ENCODE results near the gene PCCB. TPM values are rescaled to one million over a fixed set of nuclear protein-coding genes. Genes with fewer than 3 reads are reported as not detected.

PCCB gene
- total RNA-seq, 2 donors from 2014 or later, result 14.5 to 26.4 TPM

DNA sequence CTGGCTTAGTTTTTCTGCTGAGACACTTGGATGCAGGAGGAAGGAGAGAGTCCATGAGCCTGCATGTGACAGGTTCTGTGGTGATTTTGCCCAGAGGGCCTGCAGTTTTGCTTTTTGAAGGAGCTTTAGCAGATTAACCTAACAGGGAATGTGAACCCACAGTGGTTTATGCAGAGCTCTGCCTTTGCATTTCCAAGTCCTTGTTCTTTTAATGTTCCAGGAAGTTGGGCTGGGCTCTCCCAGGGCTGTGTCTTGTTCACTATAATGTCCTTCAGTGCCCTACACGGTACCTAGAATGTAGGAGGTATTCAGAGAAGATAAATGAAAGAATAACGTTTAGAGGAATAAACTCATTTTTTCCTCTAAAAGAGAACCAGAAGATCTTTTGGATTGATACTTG is 50.3 kb downstream of the PCCB start:
- Histone ChIP-seq H3K9me3 (no peaks in the 10 kb centered on the region), H3K27ac (no peak overlapping the region), H3K27me3 (no peaks in the 10 kb centered on the region), H3K4me3 (no peak overlapping the region), H3K36me3 (replicated peaks in 1 of 2; ENCODE audit: insufficient read depth in 1 of 2, low read depth in 2 of 2) (peaks cover 0 to 18% of the 10 kb centered on the region in 2 donors), H3K4me1 (no peaks in the 10 kb centered on the region)
- TF ChIP-seq, protein P1, sequence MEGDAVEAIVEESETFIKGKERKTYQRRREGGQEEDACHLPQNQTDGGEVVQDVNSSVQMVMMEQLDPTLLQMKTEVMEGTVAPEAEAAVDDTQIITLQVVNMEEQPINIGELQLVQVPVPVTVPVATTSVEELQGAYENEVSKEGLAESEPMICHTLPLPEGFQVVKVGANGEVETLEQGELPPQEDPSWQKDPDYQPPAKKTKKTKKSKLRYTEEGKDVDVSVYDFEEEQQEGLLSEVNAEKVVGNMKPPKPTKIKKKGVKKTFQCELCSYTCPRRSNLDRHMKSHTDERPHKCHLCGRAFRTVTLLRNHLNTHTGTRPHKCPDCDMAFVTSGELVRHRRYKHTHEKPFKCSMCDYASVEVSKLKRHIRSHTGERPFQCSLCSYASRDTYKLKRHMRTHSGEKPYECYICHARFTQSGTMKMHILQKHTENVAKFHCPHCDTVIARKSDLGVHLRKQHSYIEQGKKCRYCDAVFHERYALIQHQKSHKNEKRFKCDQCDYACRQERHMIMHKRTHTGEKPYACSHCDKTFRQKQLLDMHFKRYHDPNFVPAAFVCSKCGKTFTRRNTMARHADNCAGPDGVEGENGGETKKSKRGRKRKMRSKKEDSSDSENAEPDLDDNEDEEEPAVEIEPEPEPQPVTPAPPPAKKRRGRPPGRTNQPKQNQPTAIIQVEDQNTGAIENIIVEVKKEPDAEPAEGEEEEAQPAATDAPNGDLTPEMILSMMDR (IDR thresholded peaks at IDR 0.05), result no peak
- no peak for TF ChIP-seq POLR2A (IDR thresholded peaks at IDR 0.05)
- ATAC-seq, result no peak
- WGBS, 2 donors, result 79 to 84% methylated on average over 2 of the region's 2 CpGs
- intact Hi-C loops (cut with DNase I), result no loop called here
- DNase-seq, result no peak

DNA sequence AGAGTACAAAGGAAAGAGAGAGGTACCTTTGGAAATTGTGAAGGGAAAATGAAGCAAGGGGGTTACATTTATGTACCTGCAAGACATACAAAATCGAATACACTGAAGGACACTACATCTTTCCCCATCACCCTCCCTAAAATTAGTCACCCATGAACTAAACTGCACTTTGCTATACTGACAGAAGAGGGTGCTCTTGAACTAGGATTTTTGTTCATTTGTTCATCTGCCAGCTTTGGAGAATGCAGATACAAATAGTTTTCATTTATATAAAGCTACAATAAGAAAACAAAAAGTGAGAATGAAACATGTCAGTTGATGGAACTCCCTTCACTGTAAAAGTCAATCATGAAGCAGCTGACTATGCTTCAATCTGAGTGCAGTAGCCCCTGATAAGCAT is 55.7 kb downstream of the PCCB start:
- WGBS, 2 donors, result no CpG with 5 or more reads among the region's 1 CpG
- TF ChIP-seq, protein P1 (IDR thresholded peaks at IDR 0.05), result peak in 1 of 7 experiments; percentile 34
- TF ChIP-seq POLR2A (IDR thresholded peaks at IDR 0.05), result no peak
- no peak overlapping the region for H3K4me3 ChIP-seq
- no peak for DNase-seq
- no peaks in the 10 kb centered on the region for H3K9me3 ChIP-seq
- H3K27ac ChIP-seq, result no peak overlapping the region
- H3K36me3 ChIP-seq (replicated peaks in 1 of 2; ENCODE audit: insufficient read depth in 1 of 2, low read depth in 2 of 2), result peaks cover 0 to 4% of the 10 kb centered on the region in 2 donors
- intact Hi-C loops (cut with DNase I), result no loop called here
- ATAC-seq, result no peak
- no peaks in the 10 kb centered on the region for H3K4me1 ChIP-seq
- H3K27me3 ChIP-seq, result no peaks in the 10 kb centered on the region

DNA sequence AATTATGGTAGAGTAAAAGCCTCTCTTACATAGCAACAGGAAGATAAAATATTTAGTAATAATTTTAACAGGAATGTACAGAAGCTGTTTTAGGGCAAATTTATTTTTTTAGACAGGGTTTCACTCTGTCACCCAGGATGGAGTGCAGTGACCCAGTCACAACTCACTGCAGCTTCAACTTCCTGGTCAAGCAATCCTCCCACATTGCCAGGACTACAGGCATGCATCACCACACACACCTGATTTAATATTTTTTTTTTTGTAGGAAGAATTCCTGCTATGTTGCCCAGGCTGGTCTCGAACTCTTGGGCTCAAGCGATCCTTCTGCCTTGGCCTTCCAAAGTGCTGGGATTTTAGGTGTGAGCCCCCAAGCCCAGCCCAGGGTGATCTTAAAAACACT is 61.1 kb downstream of the PCCB start:
- DNase-seq, result no peak
- WGBS, 2 donors, result 97 to 100% methylated on average over 2 of the region's 2 CpGs
- no peak for TF ChIP-seq POLR2A (IDR thresholded peaks at IDR 0.05)
- TF ChIP-seq, protein P1 (IDR thresholded peaks at IDR 0.05), result no peak

DNA sequence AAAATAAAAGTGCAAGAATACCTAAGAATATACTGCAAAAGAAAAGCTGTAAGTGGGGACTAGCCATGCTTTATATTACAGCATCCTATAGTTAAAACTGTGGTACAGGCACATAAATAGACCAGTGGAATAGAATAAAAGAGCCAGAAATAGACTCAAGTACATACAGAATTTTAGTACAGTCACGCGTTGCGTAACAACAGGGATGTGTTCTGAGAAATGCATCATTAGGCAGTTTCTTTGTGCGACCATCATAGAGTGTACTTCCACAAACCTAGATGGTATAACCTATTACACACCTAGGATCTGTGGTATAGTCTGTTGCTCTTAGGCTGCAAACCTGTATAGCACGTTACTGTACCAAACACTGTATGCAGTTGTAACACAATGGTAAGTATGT is 61.8 kb downstream of the PCCB start:
- peaks cover 0 to 2% of the 10 kb centered on the region in 2 donors for H3K36me3 ChIP-seq (replicated peaks in 1 of 2; ENCODE audit: insufficient read depth in 1 of 2, low read depth in 2 of 2)
- DNase-seq (no peak), ATAC-seq (no peak)
- H3K4me1 ChIP-seq, result no peaks in the 10 kb centered on the region
- H3K9me3 ChIP-seq, result no peaks in the 10 kb centered on the region
- 95 to 97% methylated on average over 5 of the region's 5 CpGs for WGBS, 2 donors
- no peak overlapping the region for H3K27ac ChIP-seq
- H3K27me3 ChIP-seq, result no peaks in the 10 kb centered on the region
- TF ChIP-seq, protein P1 (IDR thresholded peaks at IDR 0.05), result no peak
- TF ChIP-seq POLR2A (IDR thresholded peaks at IDR 0.05), result no peak
- no peak overlapping the region for H3K4me3 ChIP-seq
- intact Hi-C loops (cut with DNase I), result no loop called here

More for the DNA sequence above, 61.1 kb downstream of the PCCB start:
- no peaks in the 10 kb centered on the region for H3K9me3 ChIP-seq
- peaks cover 0 to 2% of the 10 kb centered on the region in 2 donors for H3K36me3 ChIP-seq (replicated peaks in 1 of 2; ENCODE audit: insufficient read depth in 1 of 2, low read depth in 2 of 2)
- no peak overlapping the region for H3K4me3 ChIP-seq
- H3K27ac ChIP-seq, result no peak overlapping the region
- H3K4me1 ChIP-seq, result no peaks in the 10 kb centered on the region
- intact Hi-C loops (cut with DNase I), result no loop called here
- ATAC-seq, result no peak
- H3K27me3 ChIP-seq, result no peaks in the 10 kb centered on the region

DNA sequence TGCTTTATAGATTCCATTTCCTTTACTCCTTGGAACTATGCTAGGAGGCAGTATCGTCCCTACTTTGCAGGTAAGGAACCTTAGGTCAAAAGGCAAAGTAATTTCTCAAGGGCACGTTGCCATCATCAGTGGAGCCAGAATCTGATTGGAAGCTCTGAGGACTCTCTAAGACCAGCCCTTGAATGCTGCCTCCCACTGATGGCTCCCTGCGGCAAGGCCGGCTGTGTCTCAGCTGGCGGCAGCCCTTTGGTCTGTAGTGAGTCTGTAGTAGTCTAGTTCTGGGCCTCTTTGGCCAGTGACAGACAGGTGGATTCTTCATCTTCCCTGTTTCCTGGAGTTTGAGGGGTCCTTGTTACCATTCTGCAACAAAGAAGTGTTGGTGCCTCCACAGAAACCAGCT is 76.2 kb downstream of the PCCB start:
- intact Hi-C loops (cut with DNase I), result no loop called here
- H3K27ac ChIP-seq, result no peak overlapping the region

More for the DNA sequence above, 76.2 kb downstream of the PCCB start:
- peaks cover 0 to 3% (median 0%) of the 10 kb centered on the region in 3 donors for H3K9me3 ChIP-seq
- no peaks in the 10 kb centered on the region for H3K4me1 ChIP-seq
- ATAC-seq, result no peak
- no peaks in the 10 kb centered on the region for H3K27me3 ChIP-seq
- TF ChIP-seq, protein P1 (IDR thresholded peaks at IDR 0.05), result no peak
- TF ChIP-seq POLR2A (IDR thresholded peaks at IDR 0.05), result no peak
- H3K36me3 ChIP-seq (replicated peaks in 1 of 2; ENCODE audit: insufficient read depth in 1 of 2, low read depth in 2 of 2), result peaks cover 0 to 13% of the 10 kb centered on the region in 2 donors
- no peak for DNase-seq
- no peak overlapping the region for H3K4me3 ChIP-seq
- WGBS, 2 donors, result 83 to 97% methylated on average over 2 to 5 of the region's 5 CpGs

All from body of pancreas (tissue), 4 donors.